ENCODE measurements around the gene PDE8A.
A peak's percentile ranks its signal among the peaks of the same experiment; 100 is the strongest.
"Not testable (repeated sequence)": the region's sequence is repeated elsewhere in the genome, so short reads cannot be mapped to it uniquely, and the experiment has no call there.

Gene PDE8A

DNA sequence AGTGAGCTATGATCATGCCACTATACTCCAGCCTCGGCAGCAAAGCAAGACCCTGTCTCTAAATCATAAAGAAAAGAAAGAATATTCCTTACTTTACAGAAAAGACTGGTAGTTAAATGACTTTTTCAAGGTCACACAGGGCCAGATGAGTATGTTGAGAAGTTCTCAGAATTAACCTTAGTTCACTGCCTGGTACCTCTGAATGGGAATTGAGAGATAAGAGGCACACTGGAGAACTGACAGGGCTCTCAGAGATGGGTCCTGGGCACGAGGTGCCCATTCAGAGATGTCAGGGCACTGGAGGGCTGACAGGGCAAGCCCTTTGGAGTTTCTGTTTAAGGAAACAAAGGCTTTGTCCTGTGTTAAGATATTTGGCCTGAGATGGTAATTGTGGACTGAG, 157.7 kb downstream of the PDE8A start:
- DNase-seq, result no peak

DNA sequence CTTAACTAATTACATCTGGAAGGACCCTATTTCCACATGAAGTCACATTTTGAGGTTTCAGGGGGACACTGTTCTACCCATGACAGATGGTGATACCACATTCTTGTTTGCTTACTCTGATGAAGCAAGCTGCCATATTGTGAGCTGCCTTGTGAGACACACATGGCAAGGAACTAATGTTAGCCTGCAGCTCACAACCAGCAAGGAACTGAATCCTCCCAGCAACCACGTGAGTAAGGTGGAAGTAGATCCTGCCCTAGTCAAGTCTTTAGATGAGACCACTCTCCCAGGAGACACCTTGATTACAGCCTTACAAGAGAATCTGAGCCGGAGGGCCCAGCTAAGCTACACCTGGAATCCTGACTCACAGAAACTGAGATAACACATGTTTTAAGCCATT, 160.1 kb downstream of the PDE8A start:
- no peak for DNase-seq

DNA sequence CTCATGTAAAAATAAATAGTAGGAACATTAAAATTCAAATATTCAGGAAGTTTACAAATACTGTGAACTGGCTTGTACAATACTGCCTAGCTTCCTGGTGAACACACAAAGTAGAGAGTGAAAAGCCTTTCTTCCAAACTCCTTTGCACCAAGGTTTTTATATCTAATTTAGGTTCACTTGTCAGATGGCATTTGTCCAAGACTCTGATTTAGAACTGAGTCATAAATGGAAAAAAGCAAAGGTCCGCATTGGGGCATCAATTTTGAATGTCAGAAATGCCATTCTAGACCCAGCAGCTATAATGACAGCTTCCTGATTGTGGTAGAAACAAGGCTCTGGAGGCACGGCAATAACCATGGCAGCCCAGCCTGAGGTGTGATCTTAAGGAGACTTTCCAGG, 160.7 kb downstream of the PDE8A start:
- no peak for DNase-seq

DNA sequence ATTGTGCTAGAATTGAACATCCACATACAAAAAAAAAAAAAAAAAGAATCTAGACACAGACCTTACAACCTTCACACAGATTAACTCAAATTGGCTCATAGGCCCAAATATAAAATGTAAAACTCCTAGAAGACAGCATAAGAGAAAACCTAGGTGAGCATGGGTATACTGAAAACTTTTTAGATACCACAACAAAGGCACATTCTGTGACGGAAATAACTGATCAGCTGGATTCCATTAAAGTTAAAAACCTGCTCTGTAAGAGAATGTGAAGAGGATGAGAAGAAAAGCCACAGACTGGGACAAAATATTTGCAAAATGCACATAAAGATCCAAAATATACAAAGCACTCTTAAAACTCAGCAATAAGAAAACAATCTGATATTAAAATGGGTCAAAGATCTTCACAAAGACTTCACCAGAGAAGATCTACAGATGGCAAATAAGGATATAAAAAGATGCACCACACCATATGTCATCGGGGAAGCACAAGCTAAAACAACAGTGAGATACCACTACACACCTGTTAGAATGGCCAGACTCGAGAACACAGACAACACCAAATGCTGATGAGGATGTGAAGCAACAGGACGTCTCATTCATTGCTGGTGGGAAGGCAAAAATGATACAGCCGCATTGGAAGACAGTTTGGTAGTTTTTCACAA, 167.9 kb downstream of the PDE8A start:
- no peak for DNase-seq

DNA sequence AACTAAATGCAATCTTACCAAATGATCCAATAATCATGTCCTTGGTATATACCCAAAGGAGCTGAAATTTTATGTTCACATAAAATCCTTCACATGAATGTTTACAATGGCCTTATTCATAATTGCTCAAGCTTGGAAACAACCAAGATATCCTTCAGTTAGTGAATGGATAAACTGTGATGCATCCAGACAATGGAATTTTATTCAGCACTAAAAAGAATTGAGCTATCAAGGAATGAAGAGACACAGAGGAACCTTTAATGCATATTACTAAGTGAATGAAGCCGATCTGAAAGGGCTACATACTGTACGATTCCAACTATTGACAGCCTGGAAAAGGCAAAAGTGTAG, 168.4 kb downstream of the PDE8A start:
- no peak for DNase-seq

DNA sequence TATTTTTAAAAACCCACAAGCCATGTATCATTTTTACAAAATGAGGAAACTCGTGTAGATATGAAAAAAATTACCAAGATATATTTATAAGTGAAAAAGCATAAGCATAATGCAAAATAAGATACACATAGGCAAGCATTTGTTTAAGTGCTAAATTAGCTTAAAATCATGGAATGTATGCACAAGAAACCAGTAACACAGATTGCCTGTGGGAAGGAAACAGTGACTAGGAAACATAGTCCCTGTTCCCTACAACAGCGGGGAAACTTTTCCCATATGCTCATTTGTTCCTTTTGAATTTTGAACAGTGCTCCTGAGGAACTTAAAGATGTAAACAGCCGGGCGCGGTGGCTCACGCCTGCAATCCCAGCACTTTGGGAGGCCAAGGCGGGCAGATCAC, 169.5 kb downstream of the PDE8A start:
- no peak for DNase-seq

DNA sequence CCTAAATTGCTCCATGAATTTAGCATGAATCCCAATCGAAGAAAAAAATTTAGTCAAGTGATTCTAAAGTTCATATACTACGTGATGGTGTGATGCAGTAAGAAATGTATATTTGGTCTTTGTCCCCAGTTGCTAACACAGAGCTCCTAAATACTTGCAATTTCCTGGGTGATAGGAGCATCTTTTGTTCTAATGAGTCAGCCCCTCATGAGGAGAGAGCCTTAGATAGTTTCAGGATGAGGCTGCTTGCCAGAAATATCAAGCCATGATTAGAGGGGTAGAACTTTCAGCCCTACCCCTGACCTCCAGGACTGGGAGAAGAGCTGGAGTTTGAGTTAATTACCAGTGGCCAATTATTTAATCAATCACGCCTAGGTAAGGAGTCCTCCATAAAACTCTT, 170.2 kb downstream of the PDE8A start:
- no peak for DNase-seq

DNA sequence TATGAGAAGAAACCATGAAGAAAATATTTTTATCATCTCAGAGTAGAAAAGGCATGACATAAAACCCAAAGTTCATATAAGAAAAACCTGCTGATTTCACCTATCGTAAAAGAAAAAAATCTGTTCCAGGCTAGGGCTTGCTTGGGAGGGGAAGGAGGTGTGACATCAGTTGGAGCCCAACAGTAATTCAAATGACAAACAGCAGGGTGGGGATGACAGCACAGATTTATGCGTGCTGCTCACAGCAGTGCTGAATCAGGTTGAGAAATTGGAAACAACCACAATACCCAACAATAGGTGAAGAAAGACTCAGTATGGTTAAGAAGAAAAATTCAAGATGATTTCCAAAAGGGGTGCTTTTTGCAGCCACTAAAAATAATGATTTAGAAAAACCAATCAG, 172.4 kb downstream of the PDE8A start:
- peak; percentile 1 for DNase-seq

DNA sequence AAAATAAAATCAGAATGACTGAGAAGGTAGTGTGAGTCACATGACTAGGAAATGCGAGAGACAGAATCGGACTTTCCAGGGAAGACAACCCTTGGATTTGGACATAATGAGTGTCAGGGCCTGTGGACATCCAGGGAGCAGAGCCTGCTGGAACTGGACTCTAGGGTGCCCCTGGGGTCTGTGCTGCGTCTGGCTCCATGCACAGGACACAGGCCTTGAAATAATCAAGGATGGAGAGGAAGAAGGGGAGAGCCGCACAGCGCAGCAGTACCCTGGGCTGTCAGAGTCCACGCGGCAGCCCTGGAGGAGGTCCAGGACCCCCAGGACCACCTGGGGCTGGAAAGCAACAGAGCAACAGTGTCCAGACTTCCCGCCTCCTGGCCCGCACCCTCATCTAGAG, 173.7 kb downstream of the PDE8A start:
- DNase-seq, result no peak

DNA sequence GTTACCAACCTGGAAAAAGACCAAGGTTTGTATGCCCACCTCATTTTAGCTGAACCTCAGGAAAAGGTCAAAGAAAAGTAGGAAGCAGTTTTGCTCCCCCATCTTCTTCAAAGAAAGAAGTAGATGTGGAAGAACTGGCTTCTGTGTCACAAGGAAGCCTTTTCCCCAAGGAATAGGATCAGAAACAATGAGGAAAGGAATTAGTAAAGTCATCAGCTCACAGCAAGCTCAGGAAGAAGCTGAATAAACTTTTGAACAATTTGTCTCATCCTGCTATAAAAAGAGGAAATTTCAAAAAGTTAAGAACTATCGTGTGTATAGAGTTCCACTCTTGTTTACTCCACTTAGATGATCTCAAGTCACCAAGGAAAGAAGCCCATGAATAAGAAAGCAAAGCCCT, 174.2 kb downstream of the PDE8A start:
- no peak for DNase-seq

DNA sequence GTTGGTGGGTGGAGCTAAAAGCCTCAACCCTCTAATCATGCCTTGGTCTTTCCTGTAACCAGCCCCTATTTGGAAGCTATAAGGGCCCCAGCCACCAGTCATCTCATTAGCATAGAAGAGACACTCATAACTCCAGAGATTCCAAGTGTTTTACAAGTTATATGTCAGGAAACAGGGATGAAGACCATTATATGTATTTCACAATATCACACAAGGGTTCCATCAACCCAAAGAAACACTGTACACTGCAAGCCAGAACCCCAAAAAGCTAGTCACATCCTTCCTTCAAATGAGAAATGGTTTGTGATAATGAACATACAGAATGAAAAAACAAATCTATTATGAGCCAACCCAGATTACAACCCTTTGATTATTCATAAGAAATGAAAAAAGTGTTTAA, 175.7 kb downstream of the PDE8A start:
- no peak for DNase-seq

DNA sequence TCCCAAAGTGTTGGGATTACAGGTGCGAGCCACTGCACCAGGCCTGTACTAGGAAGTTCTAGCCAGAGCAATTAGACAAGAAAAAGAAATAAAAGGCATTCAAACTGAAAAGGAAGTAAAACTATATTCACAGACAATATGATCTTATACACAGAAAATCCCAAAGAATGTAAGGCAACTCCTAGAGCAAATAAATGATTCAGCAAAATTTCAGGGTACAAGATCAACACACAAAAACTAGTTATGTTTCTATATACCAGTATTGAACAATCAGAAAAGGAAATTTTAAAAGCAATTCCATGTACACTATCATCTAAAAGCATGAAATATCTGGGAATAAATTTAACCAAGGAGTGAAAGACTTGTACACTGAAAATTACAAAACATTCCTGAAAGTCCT, 180.6 kb downstream of the PDE8A start:
- DNase-seq, result no peak

DNA sequence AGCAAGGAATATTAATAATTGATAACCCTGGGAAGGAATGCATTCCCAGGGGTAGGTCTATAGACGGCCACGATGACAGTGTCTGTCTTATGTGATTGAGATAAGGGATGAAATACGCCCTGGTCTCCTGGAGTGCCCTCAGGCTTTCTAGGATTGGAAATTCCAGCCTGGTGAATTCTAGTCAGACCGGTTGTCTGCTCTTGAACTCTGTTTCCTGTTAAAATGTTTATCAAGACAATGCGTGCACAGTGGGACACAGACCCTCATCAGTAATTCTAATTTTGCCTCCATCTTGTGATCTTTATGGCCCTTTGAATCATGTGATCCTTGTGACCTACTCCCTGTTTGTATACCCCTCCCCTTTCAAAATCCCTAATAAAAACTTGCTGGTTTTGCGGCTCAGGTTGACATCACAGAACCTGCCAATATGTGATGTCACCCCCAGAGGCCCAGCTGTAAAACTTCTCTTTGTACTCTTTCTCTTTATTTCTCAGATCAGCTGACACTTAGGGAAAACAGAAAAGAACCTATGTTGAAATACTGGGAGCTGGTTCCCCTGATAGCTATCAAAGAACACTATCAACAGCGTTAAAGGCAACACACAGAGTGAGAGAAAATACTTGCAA, 183.3 kb downstream of the PDE8A start:
- DNase-seq, result no peak

DNA sequence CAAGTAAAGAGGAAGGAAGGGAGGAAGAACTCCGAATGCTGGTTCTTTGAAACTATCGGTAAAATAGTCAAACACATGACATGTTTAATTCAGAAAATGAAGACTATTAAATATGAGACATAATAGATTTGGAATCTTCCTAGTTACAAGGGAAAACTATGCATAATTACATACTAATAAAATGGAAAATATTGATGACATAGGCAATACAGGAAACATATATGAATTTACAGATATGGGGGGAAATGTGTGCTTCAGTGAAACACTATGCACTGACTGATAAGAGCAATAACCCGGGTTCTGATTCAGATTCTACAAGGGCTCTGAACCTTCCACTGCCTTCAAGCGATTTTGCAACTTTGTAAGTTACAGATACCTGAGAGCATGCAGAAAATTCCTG, 185.9 kb downstream of the PDE8A start:
- no peak for DNase-seq

DNA sequence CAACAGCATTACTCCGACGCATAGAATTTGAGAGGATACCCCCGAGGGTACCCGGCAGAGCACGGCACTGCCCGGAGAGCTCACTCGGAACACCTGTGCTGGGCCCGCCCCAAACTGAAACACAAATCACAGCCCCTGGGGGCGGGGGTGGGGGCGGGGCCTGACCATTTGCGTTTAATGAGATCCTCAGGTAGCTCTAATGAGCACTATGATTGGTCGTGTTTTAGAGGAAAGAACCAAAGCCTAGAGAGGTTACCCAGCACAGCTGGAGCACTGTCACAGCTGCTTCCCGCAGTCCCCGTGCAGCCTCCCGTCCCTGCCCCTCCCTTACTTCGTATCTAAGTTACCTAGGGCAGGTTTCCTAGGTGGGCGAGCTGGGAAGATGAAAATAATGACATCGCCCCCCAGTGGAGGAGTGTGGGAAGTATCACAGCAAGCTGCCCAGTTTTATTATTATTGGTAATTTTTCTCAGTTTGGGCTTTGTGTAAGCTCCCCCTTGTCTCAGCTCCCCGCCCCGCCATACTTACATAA, 187.1 kb downstream of the PDE8A start:
- DNase-seq, result peak; percentile 80

DNA sequence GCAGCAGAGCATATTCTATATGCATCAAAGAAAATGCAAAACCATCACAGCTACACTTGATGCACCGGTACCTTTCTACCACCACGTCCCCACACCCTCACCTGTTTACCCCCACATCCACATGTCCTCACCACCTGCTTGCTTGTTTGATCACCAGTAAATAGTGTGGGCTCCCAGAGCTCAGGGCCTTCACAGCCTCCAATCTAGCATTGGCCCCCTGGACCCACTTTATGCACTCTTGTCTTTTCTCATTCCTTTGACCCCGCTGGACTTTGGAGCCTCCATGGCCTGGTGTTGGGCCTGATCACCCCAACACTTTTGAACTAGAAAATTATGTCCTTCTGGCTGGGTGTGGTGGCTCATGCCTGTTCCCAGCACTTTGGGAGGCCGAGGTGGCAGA, 190.1 kb downstream of the PDE8A start:
- DNase-seq, result no peak

DNA sequence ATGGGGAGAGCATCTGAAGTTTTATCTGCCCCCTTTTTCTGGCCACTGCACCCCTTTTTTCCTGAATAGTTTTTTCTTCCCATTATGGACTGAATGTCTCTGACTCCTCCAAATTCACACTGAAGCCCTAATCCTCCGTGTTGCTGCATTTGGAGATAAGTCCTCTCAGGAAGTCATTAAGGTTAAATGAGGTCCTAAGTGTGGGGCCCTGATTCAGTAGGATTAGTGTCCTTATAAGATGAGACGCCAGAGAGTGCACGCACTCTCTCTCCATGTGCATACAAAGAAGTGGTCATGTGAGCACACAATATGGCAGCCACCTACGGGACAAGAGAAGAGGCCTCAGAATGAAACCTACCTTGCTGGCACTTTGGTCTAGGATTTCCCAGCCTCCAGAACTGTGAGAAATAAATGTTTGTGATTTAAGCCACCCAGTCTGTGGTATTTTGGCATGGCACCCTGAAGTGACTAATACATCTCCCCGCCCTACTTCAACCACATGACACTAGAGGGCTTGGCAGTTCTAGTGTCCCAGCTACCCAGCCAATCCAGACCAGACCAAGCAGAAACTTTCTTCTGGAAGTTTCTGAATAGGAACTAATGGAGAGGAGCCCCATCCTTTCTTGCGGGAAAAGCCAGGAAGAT, 191.3 kb downstream of the PDE8A start:
- no peak for DNase-seq

DNA sequence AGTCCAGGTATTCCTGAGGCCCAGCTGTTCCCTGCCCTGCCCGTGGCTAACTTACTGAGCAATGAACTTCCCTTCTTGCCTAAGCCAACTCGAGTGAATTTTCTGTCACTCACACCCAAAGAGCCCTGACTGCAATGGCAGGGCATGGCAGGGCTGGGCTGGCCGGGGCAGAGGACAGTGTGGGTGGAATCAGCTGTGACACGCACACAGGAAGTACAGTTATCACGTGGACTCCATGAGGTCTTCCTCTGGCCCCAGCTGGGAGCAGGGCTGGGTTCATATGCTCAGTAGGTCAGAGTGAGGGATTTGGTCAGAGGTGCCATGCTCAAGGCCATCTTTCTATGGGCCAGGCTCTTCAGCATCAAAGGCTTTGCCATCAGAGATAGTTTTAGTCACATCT, 192.0 kb downstream of the PDE8A start:
- not testable (repeated sequence) for DNase-seq

DNA sequence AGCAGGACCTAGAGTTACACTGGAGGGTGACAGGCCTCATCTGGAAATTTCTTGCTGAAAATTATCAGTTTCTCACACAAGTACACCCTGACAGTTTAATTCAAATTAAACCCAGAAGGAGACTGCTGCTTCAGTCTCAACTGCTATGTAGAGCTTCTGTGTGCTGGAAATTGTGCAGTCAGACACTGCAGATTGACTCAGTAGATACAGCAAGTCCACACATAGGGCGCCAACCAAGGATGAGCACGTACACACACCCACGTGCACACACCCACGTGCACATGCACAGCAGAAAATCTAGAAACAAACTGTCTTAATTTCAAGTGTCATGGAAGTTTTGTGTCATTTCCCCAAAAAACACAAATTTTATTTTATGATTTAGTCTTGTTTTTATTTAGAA, 192.9 kb downstream of the PDE8A start:
- DNase-seq, result no peak

DNA sequence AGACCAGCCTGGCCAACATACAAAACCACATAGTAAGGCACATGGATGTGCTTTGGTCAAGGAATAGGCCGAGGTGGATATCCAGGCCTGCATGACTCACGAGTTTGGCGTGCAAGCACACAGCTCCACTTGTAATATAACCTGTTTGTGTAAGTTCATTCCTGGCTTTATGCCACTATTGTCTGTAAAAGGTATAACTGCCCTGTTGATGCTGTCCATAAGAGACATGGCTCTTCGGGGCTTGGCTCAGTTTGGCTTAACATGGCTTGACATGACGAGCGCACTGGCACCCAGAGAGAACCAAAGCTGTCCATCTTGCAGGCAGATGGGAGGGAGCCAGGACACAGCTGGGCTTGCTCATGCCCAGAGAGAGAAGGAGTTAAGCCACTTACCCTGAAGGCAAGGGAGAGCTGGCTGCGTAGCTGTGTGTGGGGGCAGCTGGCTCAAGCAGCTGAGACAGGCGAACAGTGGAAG, 195.4 kb downstream of the PDE8A start:
- DNase-seq, result peak; percentile 7

DNA sequence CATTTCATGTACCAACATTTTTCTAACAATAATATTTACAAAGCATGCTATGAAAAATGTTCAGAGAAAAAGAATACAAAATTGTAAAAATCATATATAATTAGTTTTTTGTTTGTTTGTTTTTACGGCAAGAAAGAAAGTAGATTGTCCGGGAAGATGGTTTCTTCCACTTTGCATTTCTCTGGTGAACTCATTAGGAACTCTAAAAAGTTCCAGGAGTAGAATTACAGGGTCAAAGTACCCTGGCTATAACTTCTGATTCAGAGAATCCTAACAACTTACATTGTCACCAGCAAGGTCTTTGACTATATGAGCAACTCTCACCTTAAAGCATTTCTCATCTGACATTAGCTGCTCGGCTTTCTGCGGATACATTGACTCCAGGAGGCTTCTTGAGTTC, 196.7 kb downstream of the PDE8A start:
- no peak for DNase-seq

DNA sequence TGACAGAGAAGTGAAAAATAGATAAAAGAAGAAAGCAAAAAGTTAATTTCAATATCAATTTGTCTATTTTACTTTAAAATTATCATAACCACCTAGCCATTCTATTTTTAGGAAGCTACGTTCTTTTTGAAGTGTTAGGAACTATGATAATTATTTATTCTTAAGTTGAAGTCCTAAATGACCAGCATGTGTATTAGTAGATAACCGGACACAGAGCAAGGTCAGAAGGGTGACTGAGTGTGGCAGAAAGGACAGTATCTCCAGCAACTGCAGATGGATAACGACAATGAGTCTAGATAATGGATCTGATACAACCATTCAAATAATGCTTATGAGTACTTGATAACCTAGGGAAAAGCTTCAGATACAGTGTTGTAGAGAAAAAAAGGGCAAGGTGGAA, 198.0 kb downstream of the PDE8A start:
- DNase-seq, result no peak

DNA sequence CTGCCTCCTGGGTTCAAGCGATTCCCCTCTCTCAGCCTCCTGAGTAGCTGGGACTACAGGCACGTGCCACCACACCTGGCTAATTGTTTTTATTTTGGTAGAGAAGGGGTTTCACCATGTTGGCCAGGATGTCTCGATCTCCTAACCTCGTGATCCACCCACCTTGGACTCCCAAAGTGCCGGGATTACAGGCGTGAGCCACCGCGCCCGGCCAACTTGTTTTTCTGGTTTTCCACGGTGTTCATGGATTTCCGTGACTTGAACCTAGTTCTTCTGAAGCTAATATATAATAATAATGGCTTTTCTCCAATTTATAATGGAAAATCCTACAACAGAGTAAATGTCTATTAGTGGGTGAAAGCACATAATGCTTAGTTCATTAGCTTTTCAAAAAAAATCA, 203.7 kb downstream of the PDE8A start:
- not testable (repeated sequence) for DNase-seq

DNA sequence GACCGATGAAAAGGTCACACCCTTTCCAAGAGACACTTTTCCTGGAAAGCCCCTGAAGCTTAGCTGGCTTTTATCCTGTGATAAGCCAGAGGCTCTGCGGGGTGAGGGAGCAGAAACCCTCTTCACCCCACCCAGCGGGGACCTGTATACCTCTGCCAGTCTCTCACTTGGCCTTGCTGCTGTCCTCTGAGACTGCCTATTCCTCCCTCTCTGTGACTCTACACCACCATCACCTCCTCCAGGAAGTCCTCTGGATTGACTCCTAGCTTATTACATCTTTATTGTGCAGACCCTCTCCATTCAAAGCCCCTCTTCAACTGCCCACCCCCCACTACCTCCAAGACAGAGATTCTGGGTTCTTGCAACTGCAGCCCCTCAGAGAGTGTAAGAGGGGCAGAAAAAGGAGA, 206.5 kb downstream of the PDE8A start:
- not testable (repeated sequence) for DNase-seq

All from NCI-H146 (cell line).